ENCODE measurements around the gene PPM1K.

DNA sequence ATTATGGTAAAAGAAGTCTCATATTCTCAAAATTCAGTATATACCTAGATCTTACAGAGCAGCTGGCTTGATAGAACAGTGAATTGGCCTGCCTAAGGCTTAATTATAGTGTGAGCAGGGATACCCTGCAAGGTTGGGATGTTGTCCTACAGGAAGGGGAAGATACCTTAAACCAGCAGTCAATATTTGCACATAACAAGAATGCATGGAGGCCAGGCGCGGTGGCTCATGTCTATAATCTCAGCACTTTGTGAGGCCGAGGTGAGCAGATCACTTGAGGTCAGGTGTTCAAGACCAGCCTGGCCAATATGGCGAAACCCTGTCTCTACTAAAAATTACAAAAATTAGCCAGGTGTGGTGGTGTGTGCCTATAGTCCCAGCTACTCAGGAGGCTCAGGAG, 67.2 kb downstream of the PPM1K start:
- TF ChIP-seq POLR2AphosphoS5 (IDR thresholded peaks at IDR 0.05; ENCODE audit: low read depth, low read length) (no peak), POLR2A (IDR thresholded peaks at IDR 0.05; ENCODE audit: low read depth, low read length) (no peak), TAF1 (IDR thresholded peaks at IDR 0.05; ENCODE audit: low read depth, low read length) (no peak), POU2F2 (IDR thresholded peaks at IDR 0.05; ENCODE audit: low read depth, low read length) (no peak), SPI1 (IDR thresholded peaks at IDR 0.05; ENCODE audit: low read depth, low read length) (no peak), PAX5 (IDR thresholded peaks at IDR 0.05; ENCODE audit: insufficient read depth, low read length, severe bottlenecking) (no peak)

Data from GM12891 (cell line).